ENCODE data around the gene PLEK. TPM values are rescaled to one million over a fixed set of nuclear protein-coding genes. Genes with fewer than 3 reads are reported as not detected.

The PLEK gene
- total RNA-seq, 4 donors from 2014 or later, result 3.4 to 12.0 (median 7.9) TPM

DNA sequence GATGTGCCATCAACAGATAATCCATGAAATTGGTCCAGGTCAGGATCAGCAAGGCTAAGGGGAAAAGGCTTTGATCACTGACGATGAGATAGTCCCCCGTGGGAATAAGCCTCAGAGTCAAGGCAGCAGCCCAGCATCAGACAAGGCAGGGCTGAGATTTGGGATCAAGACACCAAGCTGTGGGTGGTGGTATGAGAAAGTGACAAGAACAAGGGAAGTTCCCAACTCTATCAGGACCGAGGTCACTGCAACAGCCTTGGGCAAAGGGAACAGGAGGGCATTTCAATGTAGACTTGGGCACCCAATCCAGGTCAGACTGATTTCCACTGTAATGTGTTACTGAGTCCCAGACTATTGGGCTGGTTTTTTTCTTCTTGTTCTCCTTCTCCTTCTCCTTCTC is 18.7 kb downstream of the PLEK start:
- 89 to 90% methylated on average over 3 of the region's 3 CpGs for WGBS, 2 donors
- Histone ChIP-seq H3K4me3 (replicated peaks in 1 of 3) (no peak overlapping the region), H3K9me3 (no peaks in the 10 kb centered on the region), H3K36me3 (no peaks in the 10 kb centered on the region), H3K27ac (no peak overlapping the region), H3K4me1 (no peaks in the 10 kb centered on the region), H3K27me3 (no peaks in the 10 kb centered on the region)
- intact Hi-C loops (cut with DNase I), result no loop called here
- TF ChIP-seq, protein P1, sequence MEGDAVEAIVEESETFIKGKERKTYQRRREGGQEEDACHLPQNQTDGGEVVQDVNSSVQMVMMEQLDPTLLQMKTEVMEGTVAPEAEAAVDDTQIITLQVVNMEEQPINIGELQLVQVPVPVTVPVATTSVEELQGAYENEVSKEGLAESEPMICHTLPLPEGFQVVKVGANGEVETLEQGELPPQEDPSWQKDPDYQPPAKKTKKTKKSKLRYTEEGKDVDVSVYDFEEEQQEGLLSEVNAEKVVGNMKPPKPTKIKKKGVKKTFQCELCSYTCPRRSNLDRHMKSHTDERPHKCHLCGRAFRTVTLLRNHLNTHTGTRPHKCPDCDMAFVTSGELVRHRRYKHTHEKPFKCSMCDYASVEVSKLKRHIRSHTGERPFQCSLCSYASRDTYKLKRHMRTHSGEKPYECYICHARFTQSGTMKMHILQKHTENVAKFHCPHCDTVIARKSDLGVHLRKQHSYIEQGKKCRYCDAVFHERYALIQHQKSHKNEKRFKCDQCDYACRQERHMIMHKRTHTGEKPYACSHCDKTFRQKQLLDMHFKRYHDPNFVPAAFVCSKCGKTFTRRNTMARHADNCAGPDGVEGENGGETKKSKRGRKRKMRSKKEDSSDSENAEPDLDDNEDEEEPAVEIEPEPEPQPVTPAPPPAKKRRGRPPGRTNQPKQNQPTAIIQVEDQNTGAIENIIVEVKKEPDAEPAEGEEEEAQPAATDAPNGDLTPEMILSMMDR (IDR thresholded peaks at IDR 0.05), result no peak
- no peak for TF ChIP-seq POLR2A (IDR thresholded peaks at IDR 0.05)
- DNase-seq, result no peak

DNA sequence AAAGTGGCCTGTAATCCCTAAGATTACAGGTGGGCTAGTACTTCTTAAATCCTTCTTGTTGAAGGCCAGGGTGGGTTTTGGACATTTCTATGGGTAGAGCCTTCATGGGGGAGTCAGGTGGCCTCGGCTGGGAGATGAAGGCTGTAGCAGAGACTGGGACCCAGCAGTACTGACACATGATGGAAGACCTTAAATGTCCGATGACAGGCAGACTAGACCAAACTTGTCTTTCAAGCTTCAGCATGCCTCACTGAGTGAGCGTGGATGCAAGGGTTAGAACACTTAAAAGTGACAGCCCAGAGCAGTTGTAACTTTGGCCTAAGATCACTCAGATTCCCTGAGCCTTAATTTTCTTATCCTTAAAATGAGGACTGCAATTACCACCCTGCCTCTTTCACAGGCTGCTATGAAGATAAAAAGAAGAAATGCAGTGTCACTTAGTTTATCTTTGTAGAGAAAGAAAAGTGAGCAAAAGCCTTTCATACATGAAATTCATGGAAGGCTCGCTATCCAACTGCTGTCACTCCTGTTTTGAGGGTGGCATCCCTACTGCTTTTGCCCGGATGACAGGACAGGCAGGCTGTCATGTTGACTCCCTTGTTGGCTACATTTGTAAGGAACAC is 19.5 kb downstream of the PLEK start:
- Histone ChIP-seq H3K27ac (no peak overlapping the region), H3K36me3 (no peaks in the 10 kb centered on the region), H3K4me3 (replicated peaks in 1 of 3) (no peak overlapping the region), H3K4me1 (no peaks in the 10 kb centered on the region), H3K27me3 (no peaks in the 10 kb centered on the region), H3K9me3 (no peaks in the 10 kb centered on the region)
- intact Hi-C loops (cut with DNase I), result no loop called here
- no peak for DNase-seq
- 65 to 69% methylated on average over 4 to 5 of the region's 5 CpGs for WGBS, 2 donors
- TF ChIP-seq POLR2A (IDR thresholded peaks at IDR 0.05), result no peak
- TF ChIP-seq, protein P1 (IDR thresholded peaks at IDR 0.05), result no peak

DNA sequence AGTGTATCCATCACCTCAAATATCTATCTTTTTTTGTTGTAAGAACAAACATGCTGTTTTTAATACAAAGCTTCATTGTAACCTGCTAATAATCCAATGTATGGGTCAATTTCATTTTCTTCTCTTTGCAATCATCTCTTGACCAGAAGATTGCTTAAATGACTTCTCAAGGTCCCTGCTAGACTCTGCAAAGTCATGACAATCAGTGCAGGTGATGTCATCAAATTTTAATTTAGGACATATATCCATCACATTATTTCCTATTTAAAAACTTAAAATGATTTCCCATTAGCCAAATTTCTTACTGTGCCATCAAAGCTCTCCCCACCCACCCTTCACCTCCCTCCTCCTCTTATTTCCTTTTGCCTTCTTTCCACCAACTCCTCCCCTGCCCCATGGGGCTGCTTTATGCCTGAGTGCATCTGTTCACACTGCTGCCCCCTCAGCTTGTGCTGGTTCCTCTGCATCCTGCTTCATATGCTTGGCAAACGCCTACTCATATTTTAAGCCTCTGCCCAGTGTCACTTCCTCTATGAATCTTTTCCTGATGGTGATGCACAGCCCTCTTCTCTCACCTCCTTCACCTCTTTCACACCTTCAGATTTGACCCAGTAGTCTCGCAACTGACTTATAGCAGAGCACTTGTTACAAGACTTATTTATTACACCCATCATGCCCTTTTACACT is 20.3 kb downstream of the PLEK start:
- Histone ChIP-seq H3K27ac (no peak overlapping the region), H3K4me3 (replicated peaks in 1 of 3) (no peak overlapping the region), H3K9me3 (no peaks in the 10 kb centered on the region), H3K27me3 (no peaks in the 10 kb centered on the region), H3K4me1 (no peaks in the 10 kb centered on the region), H3K36me3 (no peaks in the 10 kb centered on the region)
- no peak for DNase-seq
- TF ChIP-seq, protein P1 (IDR thresholded peaks at IDR 0.05), result no peak
- no peak for TF ChIP-seq POLR2A (IDR thresholded peaks at IDR 0.05)
- intact Hi-C loops (cut with DNase I), result no loop called here
- WGBS, 2 donors, result 68% methylated on average over 2 of the region's 2 CpGs

DNA sequence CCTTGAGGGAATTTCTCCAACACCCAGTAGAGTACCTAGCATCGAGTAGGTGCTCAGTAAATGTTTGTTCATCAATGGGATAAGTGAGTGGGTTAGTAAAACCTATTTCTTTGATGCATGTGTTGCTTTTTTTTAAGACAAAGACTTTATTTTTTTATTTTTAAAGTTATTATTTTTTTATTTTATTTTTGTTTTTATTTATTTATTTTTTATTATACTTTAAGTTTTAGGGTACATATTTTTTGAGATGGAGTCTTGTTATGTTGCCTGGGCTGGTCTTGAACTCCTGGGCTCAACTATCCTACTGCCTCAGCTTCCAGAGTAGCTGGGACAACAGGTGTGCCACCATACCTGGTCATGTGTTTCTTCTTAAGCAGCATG is 20.8 kb downstream of the PLEK start:
- Histone ChIP-seq H3K27ac (no peak overlapping the region), H3K27me3 (no peaks in the 10 kb centered on the region), H3K36me3 (no peaks in the 10 kb centered on the region), H3K4me1 (no peaks in the 10 kb centered on the region), H3K4me3 (replicated peaks in 1 of 3) (no peak overlapping the region), H3K9me3 (no peaks in the 10 kb centered on the region)
- DNase-seq, result no peak
- TF ChIP-seq POLR2A (IDR thresholded peaks at IDR 0.05), result no peak
- TF ChIP-seq, protein P1 (IDR thresholded peaks at IDR 0.05), result no peak
- intact Hi-C loops (cut with DNase I), result no loop called here
- WGBS, 2 donors, result 87 to 93% methylated on average over 1 of the region's 1 CpG

DNA sequence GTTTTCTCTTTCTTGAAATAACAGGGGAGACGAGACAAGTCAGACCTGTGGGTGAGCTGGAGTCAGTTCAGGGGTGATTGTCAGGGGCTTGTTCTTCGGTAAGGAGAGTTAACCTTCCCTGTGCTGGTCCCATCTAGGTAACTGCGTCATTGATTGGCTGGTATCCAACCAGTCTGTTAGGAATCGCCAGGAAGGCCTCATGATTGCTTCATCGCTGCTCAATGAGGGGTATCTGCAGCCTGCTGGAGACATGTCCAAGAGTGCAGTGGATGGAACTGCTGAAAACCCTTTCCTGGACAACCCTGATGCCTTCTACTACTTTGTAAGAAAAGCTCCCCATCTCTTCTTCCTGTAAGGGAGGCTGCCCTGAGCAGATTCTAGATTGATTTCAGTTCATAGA is 21.3 kb downstream of the PLEK start:
- no peak for TF ChIP-seq POLR2A (IDR thresholded peaks at IDR 0.05)
- TF ChIP-seq, protein P1 (IDR thresholded peaks at IDR 0.05), result no peak
- Histone ChIP-seq H3K27ac (no peak overlapping the region), H3K4me3 (replicated peaks in 1 of 3) (no peak overlapping the region), H3K4me1 (no peaks in the 10 kb centered on the region), H3K27me3 (no peaks in the 10 kb centered on the region), H3K9me3 (no peaks in the 10 kb centered on the region), H3K36me3 (no peaks in the 10 kb centered on the region)
- intact Hi-C loops (cut with DNase I), result no loop called here
- 64 to 68% methylated on average over 5 of the region's 5 CpGs for WGBS, 2 donors
- DNase-seq, result no peak
